GOT3 (cell line): ENCODE measurements around the gene KIAA1671.

Source experiments
- DNase-seq: peaks from one replicate; lab custom pipeline; 2025; ENCODE audit warnings: mixed read lengths; lab: John Stamatoyannopoulos, UW

KIAA1671 gene

GRCh38 chr22:24952837-24953383 lies 394 bp downstream of the KIAA1671 start:
- DNase-seq: peak; percentile 16

DNA sequence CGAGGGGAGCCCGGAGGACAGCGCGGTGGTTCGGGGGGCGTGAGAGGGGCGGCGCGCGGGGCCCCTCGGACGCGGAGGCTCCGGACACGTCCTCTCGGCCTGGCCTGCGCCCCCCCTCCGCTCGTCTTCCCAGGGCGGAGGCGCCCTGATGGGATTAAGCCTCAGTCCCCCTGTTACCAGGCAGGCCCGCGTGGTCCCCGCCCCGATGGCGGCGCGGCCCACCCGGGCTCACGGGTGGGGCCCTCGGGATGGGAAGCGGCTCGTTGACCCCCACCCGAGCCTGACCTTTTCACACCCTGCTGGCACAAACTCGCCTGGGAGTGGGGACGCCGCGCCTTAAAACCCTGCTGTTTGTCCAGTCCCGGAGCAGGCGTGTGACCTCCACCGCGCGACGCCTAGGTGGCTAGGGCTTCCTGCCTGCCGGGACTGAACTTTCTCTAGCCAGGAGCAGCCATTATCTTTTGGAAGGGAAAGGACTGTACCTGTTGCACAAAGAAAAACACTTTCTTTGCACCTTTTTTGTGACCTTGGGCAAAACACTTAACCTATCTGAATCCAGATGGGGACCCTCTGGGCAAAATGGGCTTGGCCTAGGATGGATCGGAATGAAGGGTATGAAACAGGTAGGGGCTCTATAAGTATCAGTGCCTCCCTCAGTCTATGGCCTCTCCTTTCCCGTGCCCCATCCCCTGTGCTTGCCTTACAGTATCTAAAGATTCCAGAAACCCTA lies 1.0 kb downstream of the KIAA1671 start:
- no peak for DNase-seq

DNA sequence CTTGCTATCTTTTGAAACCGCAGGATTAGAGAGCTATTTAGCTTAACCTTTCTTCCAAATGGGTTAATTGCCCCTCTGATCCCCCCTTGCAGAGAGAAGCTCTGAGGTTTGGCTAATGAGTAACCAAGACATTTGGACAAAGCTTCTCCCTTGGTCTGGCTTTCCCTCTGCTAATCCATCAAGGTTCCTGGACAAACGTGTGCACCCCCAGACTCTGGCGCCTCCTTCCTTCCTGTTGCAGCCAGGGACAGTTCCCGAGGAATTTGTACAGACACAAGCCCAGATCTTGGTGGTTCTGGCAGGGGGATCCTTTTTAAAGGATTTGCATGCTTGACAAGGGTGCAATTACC lies 1.6 kb downstream of the KIAA1671 start:
- no peak for DNase-seq

GRCh38 chr22:24954856-24955255 lies 2.3 kb downstream of the KIAA1671 start:
- no peak for DNase-seq

DNA sequence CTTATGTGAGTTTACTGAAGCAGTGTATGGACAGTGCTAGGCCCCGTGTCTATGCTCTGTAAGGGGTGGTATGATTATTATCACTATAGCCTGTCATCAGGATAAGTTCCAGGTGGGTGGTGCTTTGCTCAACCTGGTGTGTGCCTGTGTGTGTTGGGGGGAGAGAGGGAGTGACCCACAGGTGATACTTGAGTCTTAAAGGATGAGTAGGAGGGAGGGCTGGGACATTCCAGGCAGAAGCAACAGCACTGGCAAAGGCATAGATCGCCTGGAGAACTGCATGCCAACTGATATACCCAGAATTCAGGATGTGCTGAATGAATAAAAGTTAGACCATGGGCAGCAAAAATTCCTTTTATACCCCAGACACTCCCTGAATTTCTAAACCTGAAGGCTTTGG lies 4.5 kb downstream of the KIAA1671 start:
- DNase-seq: no peak

- DNase-seq: no peak
Measured at GRCh38 chr22:24961217-24961844, 8.8 kb downstream of the KIAA1671 start.

DNA sequence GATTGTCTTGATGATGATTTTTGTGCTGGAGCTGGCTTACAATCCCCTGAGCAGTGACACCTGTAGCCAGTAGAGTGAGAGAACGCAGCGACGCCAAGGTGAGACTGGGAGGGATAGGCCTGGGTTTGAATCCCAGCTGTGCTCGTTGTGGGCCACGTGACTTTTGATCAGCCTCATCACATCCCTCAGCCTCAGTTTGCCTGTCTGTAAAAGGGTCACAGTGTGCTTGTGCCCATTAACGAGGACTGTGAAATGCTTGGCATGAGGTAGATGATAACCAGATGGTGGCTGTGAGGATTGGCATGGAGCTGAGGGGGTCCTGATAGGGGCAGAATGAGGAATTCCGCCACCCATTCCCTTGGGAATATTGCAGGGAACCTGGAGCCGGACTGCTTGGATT lies 9.6 kb downstream of the KIAA1671 start:
- DNase-seq: no peak

GRCh38 chr22:24962835-24963234 lies 10.3 kb downstream of the KIAA1671 start:
- no peak for DNase-seq

GRCh38 chr22:24964441-24964840 lies 11.9 kb downstream of the KIAA1671 start:
- no peak for DNase-seq

- DNase-seq: no peak
Measured at GRCh38 chr22:24965822-24966626, 13.5 kb downstream of the KIAA1671 start.

GRCh38 chr22:24968066-24968561 lies 15.6 kb downstream of the KIAA1671 start:
- DNase-seq: no peak

DNA sequence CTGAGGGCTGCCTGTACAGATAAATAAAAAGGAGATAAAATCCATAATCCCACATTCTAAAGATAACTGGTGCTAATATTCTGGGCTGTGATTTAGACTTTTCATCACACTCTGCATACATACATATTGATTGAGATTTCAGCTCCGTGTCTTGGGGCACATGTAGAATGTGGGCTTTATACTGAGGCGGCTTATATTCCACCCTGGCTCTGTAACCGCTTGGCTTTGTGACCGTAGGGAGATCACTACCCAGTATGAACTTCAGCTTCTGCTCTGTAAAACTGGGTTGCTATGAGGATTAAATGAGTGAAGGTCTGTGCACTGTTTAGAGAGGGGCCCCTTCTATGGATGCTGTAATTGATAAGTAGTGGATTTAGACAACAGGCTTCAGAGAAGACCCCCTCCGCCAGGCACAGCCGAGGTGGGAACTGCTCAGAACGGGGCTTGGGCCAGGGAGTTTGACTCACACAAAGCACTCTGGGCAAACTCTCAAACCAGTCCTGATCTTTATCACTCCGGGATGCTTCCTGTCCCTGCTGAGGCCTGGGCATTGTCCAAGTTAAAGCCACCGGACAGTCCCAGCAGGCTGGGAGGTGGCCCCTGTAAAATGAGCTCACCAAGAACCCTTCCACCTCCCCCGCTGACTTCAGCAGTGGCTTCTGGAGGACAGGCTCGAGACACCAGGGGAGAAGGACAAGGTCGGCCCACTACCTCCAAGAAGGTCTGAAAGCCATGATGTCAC lies 17.2 kb downstream of the KIAA1671 start:
- DNase-seq: no peak

DNA sequence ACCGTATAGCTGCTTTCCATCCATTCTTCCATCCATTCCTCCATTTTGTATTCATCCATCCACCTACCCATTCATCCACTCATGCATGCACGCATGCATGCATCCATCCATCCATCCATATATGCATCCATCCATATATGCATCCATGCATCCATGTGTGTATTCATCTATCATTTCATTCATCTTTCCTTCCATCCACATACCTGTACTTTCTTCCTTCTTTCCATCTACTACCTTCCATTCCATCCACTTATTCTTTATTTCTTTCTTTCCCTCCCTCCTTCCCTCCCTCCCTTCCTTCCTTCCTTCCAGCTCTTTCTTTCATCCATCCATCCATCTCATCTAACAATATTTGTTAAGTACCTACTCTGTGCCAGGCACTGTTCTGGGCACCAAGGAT lies 19.9 kb downstream of the KIAA1671 start:
- DNase-seq: no peak

DNA sequence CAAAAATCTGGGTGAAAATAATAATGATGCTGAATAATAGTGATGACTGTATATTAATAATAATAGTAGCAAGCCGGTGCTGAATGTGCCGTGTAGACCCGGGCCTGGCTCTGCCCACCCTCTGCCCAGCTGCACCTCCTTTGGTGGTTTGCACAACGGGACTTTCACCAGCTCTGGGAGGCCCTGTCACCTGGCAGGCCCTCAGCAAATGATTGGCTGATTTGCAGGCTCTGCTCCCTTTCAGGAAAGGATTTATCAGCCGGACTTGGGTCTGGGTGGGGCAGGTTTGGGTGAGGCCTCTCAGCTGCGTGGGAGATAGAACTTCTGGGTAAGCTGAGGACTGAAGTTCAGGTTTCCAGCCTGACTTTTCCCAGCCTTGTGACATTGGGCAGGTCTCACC lies 21.4 kb downstream of the KIAA1671 start:
- DNase-seq: no peak

DNA sequence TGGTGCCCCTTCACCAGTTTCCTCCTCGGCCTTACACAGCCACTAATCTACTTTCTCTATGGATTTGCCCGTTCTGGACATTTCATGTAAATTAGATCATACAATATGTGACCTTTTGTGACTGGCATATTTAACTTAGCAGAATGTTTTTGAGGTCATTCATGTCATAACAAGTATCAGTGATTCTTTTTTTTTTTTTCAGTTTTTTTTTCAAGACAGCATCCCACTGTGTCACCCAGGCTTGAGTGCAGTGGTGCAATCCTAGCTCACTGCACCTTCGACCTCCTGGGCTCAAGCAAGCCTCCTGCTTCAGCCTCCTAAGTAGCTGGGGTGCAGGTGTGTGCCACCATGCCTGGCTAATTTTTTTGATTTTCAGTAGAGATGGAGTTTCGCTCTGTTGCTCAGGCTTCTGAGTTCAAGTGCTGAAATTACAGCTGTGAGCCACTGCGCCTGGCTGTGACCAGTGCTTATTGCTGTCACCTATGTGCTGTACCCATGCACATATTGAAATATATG lies 22.7 kb downstream of the KIAA1671 start:
- DNase-seq: no peak

DNA sequence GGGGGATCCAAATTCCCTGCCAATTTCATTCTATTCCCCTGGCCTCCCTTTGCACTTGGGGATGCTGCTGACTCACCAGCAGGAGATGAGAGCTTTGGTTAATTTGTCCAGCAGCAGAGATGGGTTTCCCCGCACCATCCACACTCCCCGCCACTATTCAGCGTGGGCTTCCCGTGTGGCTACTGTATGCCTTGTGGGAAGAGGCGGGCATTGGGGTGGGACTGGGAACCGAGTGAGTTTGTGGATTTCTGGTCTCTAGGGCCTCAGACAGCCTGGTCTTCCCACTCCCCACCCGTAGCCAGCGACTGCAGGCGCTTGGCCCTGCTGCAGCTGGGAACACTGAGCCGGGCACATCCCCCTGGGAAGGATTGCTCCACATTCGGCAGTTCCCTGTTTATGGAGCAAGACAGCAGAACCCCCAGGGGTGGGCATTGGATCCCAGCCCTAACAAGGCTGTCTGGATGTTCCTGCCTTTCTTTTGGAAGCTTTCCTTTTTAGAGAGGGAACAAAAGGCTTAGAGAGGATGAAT lies 23.4 kb downstream of the KIAA1671 start:
- no peak for DNase-seq

DNA sequence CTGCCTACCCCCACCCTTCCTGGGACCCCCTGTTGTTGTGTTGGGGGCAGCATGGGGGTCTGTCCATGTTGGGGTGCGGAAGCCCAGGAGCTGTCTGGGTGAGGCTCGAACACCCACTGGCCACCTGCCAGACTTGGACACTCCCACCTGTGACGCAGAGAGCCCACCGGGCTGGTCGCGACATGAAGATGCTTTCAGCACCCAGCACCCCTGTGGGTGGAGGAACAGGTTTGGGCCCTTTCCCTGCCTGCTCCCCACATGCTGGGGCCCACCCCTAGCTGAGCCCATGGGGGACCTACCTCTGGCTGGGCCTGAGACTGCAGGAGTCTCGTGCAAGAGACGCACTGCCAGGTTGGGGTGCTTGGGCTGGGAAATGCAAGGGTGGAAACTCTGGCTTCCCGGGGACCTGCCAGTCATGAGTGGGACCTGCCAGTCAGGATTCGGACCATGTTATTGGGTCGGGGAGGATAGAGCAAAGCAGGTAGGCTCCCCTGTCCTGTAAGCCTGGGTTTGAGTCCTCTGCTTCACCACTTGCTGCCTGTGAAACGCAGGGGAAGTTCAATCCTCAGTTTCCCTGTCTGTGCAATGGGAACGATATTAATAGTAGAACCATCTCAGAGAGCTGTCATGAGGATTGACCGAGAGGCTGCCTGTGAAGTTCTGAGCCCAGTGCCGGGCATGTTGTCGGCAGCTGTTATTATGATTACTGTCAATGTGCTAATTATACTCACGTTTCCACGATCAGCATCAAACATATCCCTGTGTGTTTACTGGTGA lies 24.1 kb downstream of the KIAA1671 start:
- DNase-seq: no peak

- no peak for DNase-seq
Measured at GRCh38 chr22:24977370-24978221, 25.1 kb downstream of the KIAA1671 start.

- DNase-seq: no peak
Measured at GRCh38 chr22:24978308-24978707, 25.8 kb downstream of the KIAA1671 start.

DNA sequence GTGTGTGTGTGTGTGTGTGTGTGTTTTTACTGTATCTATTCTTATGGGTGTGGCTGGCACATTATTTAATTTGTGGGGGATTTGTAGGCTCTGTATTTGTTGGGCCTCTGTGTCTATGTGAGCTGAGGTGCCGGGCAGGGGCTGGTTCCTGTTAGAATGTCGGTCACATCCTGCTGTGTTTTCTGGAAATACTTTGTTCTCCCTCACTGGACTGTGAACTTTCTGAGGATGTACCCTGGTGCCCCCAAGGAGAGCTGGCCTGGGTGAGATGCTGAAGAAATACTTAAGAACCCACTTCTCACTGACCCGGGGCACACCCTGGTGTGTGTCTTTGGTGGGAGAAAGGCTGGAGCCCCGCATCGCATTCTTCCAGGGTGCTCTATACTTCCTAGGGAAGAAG lies 28.6 kb downstream of the KIAA1671 start:
- DNase-seq: no peak
